IMR-90 (cell line): ENCODE results near the gene KDM3A. TPM values are rescaled to one million over a fixed set of nuclear protein-coding genes. Genes with fewer than 3 reads are reported as not detected.

ENCODE experiments used
- ATAC-seq: fragments of 200-7000 bp; cut with Tn5 transposase; 2 replicates; pipeline ENCODE4 v1.9.1; 2020; ENCODE audit warnings: low read depth, mild to moderate bottlenecking, moderate library complexity
- BruUV-seq: library from RNA; stranded (reverse); fragments of 400-500 nt; replicated peaks from 2 replicates; lab custom pipeline; 2021; lab: Mats Ljungman, UMichigan
- CTCF ChIA-PET: fragments of 300-600 bp; formaldehyde crosslinking; extraction: SDS; loops from one replicate; lab custom pipeline; 2021; ENCODE audit warnings: antibody characterized with exemption; lab: Yijun Ruan, JAX
- POLR2A ChIA-PET: fragments of 300-600 bp; sonication (Branson Sonifier 250); formaldehyde crosslinking; loops from one replicate; lab custom pipeline; 2022; ENCODE audit warnings: antibody characterized with exemption; ENCODE audit not compliant: unreplicated experiment; lab: Charles Lee
- DNase-seq: peaks from one replicate; pipeline ENCODE4 v3.0.0; 2013
- H2AFZ ChIP-seq: replicated peaks from 2 replicates; pipeline ENCODE3; 2013; ENCODE audit warnings: low read length, mild to moderate bottlenecking; ENCODE audit not compliant: poor library complexity
- H2AK5ac ChIP-seq: 2 replicates; pipeline ENCODE4 v1.6.1; 2013; ENCODE audit warnings: low read depth, low read length, inconsistent platforms
- H2AK9ac ChIP-seq: replicated peaks from 2 replicates; pipeline ENCODE3; 2013; ENCODE audit warnings: mild to moderate bottlenecking, low read depth, low read length, moderate library complexity; ENCODE audit not compliant: poor library complexity
- H2BK120ac ChIP-seq: 2 replicates; pipeline ENCODE4 v1.6.1; 2013; ENCODE audit warnings: low read depth, low read length, inconsistent platforms
- H2BK15ac ChIP-seq: 3 replicates; pipeline ENCODE4 v1.6.1; 2013; ENCODE audit warnings: low read depth, low read length, inconsistent platforms
- H2BK20ac ChIP-seq: 2 replicates; pipeline ENCODE4 v1.6.1; 2013; ENCODE audit warnings: low read depth, mild to moderate bottlenecking, inconsistent platforms, low read length, moderate library complexity
- H2BK5ac ChIP-seq: 2 replicates; pipeline ENCODE4 v1.6.1; 2013; ENCODE audit warnings: mild to moderate bottlenecking, low read depth, low read length, inconsistent platforms; ENCODE audit not compliant: poor library complexity, severe bottlenecking
- H3K14ac ChIP-seq: replicated peaks from 2 replicates; pipeline ENCODE4 v1.6.1; 2013; ENCODE audit warnings: low read depth, low read length, inconsistent platforms
- H3K18ac ChIP-seq: 2 replicates; pipeline ENCODE4 v1.6.1; 2013; ENCODE audit warnings: low read depth, low read length, control low read depth
- H3K23ac ChIP-seq: 2 replicates; pipeline ENCODE4 v1.6.1; 2013; ENCODE audit warnings: low read depth, low read length, inconsistent platforms
- H3K27ac ChIP-seq: 2 replicates; pipeline ENCODE4 v1.5.1; 2013; ENCODE audit warnings: mild to moderate bottlenecking, control low read depth, low read length; ENCODE audit not compliant: insufficient read depth
- H3K27me3 ChIP-seq: 2 replicates; pipeline ENCODE4 v1.6.1; 2013; ENCODE audit warnings: low read length; ENCODE audit not compliant: control insufficient read depth, insufficient read depth
- H3K36me3 ChIP-seq: 2 replicates; pipeline ENCODE4 v1.6.1; 2013; ENCODE audit warnings: low read length, mixed read lengths; ENCODE audit not compliant: control insufficient read depth, insufficient read depth
- H3K4ac ChIP-seq: 2 replicates; pipeline ENCODE4 v1.6.1; 2013; ENCODE audit warnings: low read depth, low read length, inconsistent platforms
- H3K4me1 ChIP-seq: 2 replicates; pipeline ENCODE4 v1.6.1; 2013; ENCODE audit warnings: low read length, mixed read lengths; ENCODE audit not compliant: control insufficient read depth, insufficient read depth
- H3K4me2 ChIP-seq: 2 replicates; pipeline ENCODE4 v1.6.1; 2013; ENCODE audit warnings: low read depth, mild to moderate bottlenecking, control low read depth, low read length, moderate library complexity
- H3K4me3 ChIP-seq: 2 replicates; pipeline ENCODE4 v1.5.1; 2013; ENCODE audit warnings: low read depth, mild to moderate bottlenecking, control low read depth, low read length, moderate library complexity; ENCODE audit not compliant: insufficient read depth
- H3K56ac ChIP-seq: 2 replicates; pipeline ENCODE4 v1.6.1; 2013; ENCODE audit warnings: low read length, inconsistent platforms; ENCODE audit not compliant: insufficient read depth; ENCODE audit errors: extremely low read depth
- H3K79me1 ChIP-seq, 2 experiments: 2 replicates each; pipeline ENCODE4 v1.6.1; 2013; ENCODE audit warnings: low read length in 2 of 2, inconsistent platforms in 1 of 2, low read depth in 1 of 2
- H3K9ac ChIP-seq: 2 replicates; pipeline ENCODE4 v1.6.1; 2013; ENCODE audit warnings: low read depth, low read length, control low read depth
- H3K9me1 ChIP-seq: 2 replicates; pipeline ENCODE4 v1.6.1; 2013; ENCODE audit warnings: low read length, inconsistent platforms; ENCODE audit not compliant: insufficient read depth
- H3K9me3 ChIP-seq: 2 replicates; pipeline ENCODE4 v1.6.1; 2013; ENCODE audit warnings: low read length; ENCODE audit not compliant: control insufficient read depth, insufficient read depth
- H4K20me1 ChIP-seq: 2 replicates; pipeline ENCODE4 v1.6.1; 2013; ENCODE audit warnings: low read length, inconsistent platforms; ENCODE audit not compliant: insufficient read depth
- H4K5ac ChIP-seq: 2 replicates; pipeline ENCODE4 v1.6.1; 2013; ENCODE audit warnings: mild to moderate bottlenecking, low read depth, low read length, control low read depth
- H4K8ac ChIP-seq, 2 experiments: 2 replicates each; pipeline ENCODE4 v1.6.1; 2013; ENCODE audit warnings: low read depth in 2 of 2, low read length in 2 of 2, control low read depth in 1 of 2, inconsistent platforms in 1 of 2
- H4K91ac ChIP-seq: 2 replicates; pipeline ENCODE4 v1.6.1; 2013; ENCODE audit warnings: low read depth, low read length, inconsistent platforms; ENCODE audit not compliant: insufficient read depth
- BHLHE40 ChIP-seq: fragments of 150-350 bp; IDR thresholded peaks from 2 replicates; pipeline ENCODE4 v1.6.1; 2016; ENCODE audit warnings: mild to moderate bottlenecking, low read depth, low read length
- CHD1 ChIP-seq: IDR thresholded peaks from 2 replicates; pipeline ENCODE4 v1.6.1; 2012; ENCODE audit warnings: low read depth, low read length, improper control_type of control experiment
- RCOR1 ChIP-seq: IDR thresholded peaks from 2 replicates; pipeline ENCODE4 v1.6.1; 2012; ENCODE audit warnings: mild to moderate bottlenecking, low read length, improper control_type of control experiment; ENCODE audit not compliant: insufficient replicate concordance
- WGBS, 2 experiments: methylation state at CpG; one replicate each; pipeline versions ENCODE4 v1.1.5 to v1.1.7; 2013; ENCODE audit warnings: missing lambda C conversion rate in 2 of 2; ENCODE audit not compliant: insufficient read length in 1 of 2; ENCODE audit errors: extremely low coverage in 2 of 2; 5-methylcytosine and 5-hydroxymethylcytosine counted together
- dilution Hi-C: fragments of 300-500 bp; cut with HindIII; formaldehyde crosslinking; loops from one replicate; pipeline ENCODE4 v1.14.3; 2018; ENCODE audit warnings: low sequenced_read_pairs; ENCODE audit not compliant: unreplicated experiment
- in situ Hi-C: fragments of 300-500 bp; cut with MboI; formaldehyde crosslinking; loops from 3 replicates; pipeline ENCODE4 v1.14.3; 2019; ENCODE audit warnings: low sequenced_read_pairs, inconsistent platforms, mixed read lengths
- intact Hi-C: fragments of 100-400 bp; cut with micrococcal nuclease; formaldehyde crosslinking; loops from 2 replicates; pipeline ENCODE4 v1.10.0; 2022
- polyA plus RNA-seq, 3 experiments: library from polyadenylated mRNA; depleted of rRNA; stranded (reverse); fragments of >200 nt; gene quantifications; 2 replicates each; pipeline ENCODE4 v1.2.3, GENCODE V29; 2012; ENCODE audit warnings: low replicate concordance in 1 of 3
- total RNA-seq: library from RNA; depleted of rRNA; stranded (reverse); fragments of >200 nt; gene quantifications from 2 replicates; pipeline ENCODE4 v1.2.3, GENCODE V29; 2012

KDM3A gene
- total and polyA plus RNA-seq, 2 of the 4 experiments (the other 2 are of a cell fraction), result 24.8 to 33.3 TPM

DNA sequence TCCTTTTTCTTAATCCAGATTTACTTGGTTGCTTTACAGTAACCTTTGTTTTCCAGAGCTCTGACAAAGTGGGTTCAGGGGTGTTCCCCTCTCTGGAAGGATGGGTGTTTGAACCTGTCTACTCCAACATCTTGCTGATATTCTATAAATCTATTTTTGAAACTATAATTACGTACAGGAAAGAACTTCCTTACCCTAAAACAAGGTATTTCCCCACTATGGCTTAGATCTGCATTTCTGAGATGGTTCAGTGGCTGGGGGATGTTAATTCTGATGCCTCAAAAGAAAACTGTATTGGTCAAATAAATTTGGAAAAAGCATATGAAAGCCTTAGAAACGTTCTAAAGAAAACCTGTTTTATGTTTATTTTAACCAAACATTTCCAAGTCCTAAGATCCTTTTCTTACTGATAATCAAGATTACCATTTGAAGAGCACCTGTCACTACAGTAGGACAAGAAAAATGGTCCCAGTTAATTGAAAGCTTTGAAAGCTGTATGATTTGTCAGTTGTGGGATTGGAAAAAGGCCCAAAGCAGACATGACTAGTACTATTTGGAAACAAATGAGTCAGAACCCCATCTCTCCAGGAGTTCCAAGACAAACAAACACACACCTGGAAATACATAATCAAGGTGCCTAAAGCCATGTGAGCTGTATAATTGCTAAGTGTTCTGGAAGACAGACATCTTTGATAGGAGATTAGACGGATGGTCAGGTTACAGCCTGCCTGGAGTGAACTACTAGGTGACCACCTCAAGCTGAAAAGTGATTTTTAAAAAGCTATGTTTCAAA is 57.5 kb downstream of the KDM3A start (continued):
- TF ChIP-seq CHD1, result no peak

- H2AFZ ChIP-seq, result no peak overlapping the region
- no peaks in the 10 kb centered on the region for H4K20me1 ChIP-seq
- H2BK15ac ChIP-seq, result no peak overlapping the region
- dilution Hi-C loops, result no loop called here
- H3K4ac ChIP-seq, result no peak overlapping the region
- no peak overlapping the region for H3K9ac ChIP-seq
- no peak overlapping the region for H3K4me3 ChIP-seq
- H3K14ac ChIP-seq, result no peak overlapping the region
- no peak overlapping the region for H2BK120ac ChIP-seq
- peaks cover 3% of the 10 kb centered on the region in 2 experiments; a peak in 2 of 4 replicates for H3K79me1 ChIP-seq
- no peak overlapping the region for H3K4me2 ChIP-seq
- BruUV-seq, result no TSS peak
- ChIA-PET POLR2A (no interaction called here), CTCF (no interaction called here)
- H3K27me3 ChIP-seq, result no peaks in the 10 kb centered on the region
- H3K4me1 ChIP-seq, result no peaks in the 10 kb centered on the region
- H3K56ac ChIP-seq, result no peak overlapping the region
- H4K91ac ChIP-seq, result no peak overlapping the region
- intact Hi-C loops, result no loop called here
- H2BK5ac ChIP-seq, result no peak overlapping the region
- no CpG with 5 or more reads among the region's 6 CpGs for WGBS, 2 experiments
- no peak overlapping the region for H3K18ac ChIP-seq
- ATAC-seq (no peak), DNase-seq (no peak)
- H3K9me1 ChIP-seq, result no peaks in the 10 kb centered on the region; the same call in 1 of the 2 replicates
- no peak overlapping the region for H2AK9ac ChIP-seq
- peaks cover 10% of the 10 kb centered on the region for H3K9me3 ChIP-seq
- H4K8ac ChIP-seq, result no peak overlapping the region
- in situ Hi-C loops, result no loop called here
- H2BK20ac ChIP-seq, result no peak overlapping the region
- H2AK5ac ChIP-seq, result no peak overlapping the region
- H4K5ac ChIP-seq, result no peak overlapping the region
- H3K36me3 ChIP-seq, result peaks cover 39% of the 10 kb centered on the region
- no peak overlapping the region for H3K23ac ChIP-seq
- no peak for TF ChIP-seq RCOR1
- no peak for TF ChIP-seq BHLHE40
- no peak overlapping the region for H3K27ac ChIP-seq
Observed at GRCh38 chr2:86499326-86499725, 58.2 kb downstream of the KDM3A start.
